PC-3 (cell line): ENCODE data around the gene TSPAN8. TPM values are rescaled to one million over a fixed set of nuclear protein-coding genes. Genes with fewer than 3 reads are reported as not detected.

Experiments used
- ATAC-seq: fragments of 200-7000 bp; cut with Tn5 transposase; 2 replicates; pipeline ENCODE4 v1.9.1; 2020; ENCODE audit warnings: mild to moderate bottlenecking, moderate library complexity
- BruUV-seq: library from RNA; stranded (reverse); fragments of 400-500 nt; replicated peaks from 2 replicates; lab custom pipeline; 2021; lab: Mats Ljungman, UMichigan
- CTCF ChIA-PET: fragments of 300-600 bp; sonication (Branson Sonifier 250); formaldehyde crosslinking; loops from one replicate; lab custom pipeline; 2022; ENCODE audit warnings: antibody characterized with exemption; lab: Charles Lee
- POLR2A ChIA-PET: fragments of 300-600 bp; sonication (Branson Sonifier 250); formaldehyde crosslinking; loops from one replicate; lab custom pipeline; 2022; ENCODE audit warnings: antibody characterized with exemption; ENCODE audit not compliant: unreplicated experiment; lab: Charles Lee
- DNase-seq: peaks from one replicate; pipeline ENCODE4 v3.0.0-alpha.2; 2015
- H2AFZ ChIP-seq: fragments of 300-600 bp; sonication (generic); 2 replicates; pipeline ENCODE4 v1.6.0; 2016; ENCODE audit warnings: antibody characterized with exemption, low read length
- H3F3A ChIP-seq: fragments of 300-600 bp; sonication (generic); one replicate; pipeline ENCODE4 v1.6.0; 2017; ENCODE audit warnings: antibody characterized with exemption, low read length, control low read depth, mild to moderate bottlenecking; ENCODE audit not compliant: unreplicated experiment
- H3K27ac ChIP-seq: fragments of 300-600 bp; sonication (generic); 2 replicates; pipeline ENCODE4 v1.5.1; 2016; ENCODE audit warnings: mild to moderate bottlenecking, low read length
- H3K27me3 ChIP-seq: fragments of 300-600 bp; sonication (generic); 2 replicates; pipeline ENCODE4 v1.6.1; 2016; ENCODE audit warnings: low read length, mixed read lengths
- H3K36me3 ChIP-seq: fragments of 300-600 bp; sonication (generic); 2 replicates; pipeline ENCODE4 v1.6.1; 2016; ENCODE audit warnings: low read depth, mixed run types, low read length, mixed read lengths
- H3K4me1 ChIP-seq: fragments of 300-600 bp; sonication (generic); 2 replicates; pipeline ENCODE4 v1.5.1; 2016; ENCODE audit warnings: low read length; ENCODE audit not compliant: insufficient read depth
- H3K4me2 ChIP-seq: fragments of 300-600 bp; sonication (generic); 2 replicates; pipeline ENCODE4 v1.6.0; 2016; ENCODE audit warnings: low read length
- H3K4me3 ChIP-seq: fragments of 300-600 bp; sonication (generic); 2 replicates; pipeline ENCODE4 v1.5.1; 2016; ENCODE audit warnings: mild to moderate bottlenecking, low read length, mixed read lengths
- H3K79me2 ChIP-seq: fragments of 300-600 bp; sonication (generic); 2 replicates; pipeline ENCODE4 v1.6.1; 2017; ENCODE audit warnings: low read length, mixed read lengths
- H3K9ac ChIP-seq: fragments of 300-600 bp; sonication (generic); 2 replicates; pipeline ENCODE4 v1.6.0; 2016; ENCODE audit warnings: mild to moderate bottlenecking, low read length
- H3K9me2 ChIP-seq: fragments of 300-600 bp; sonication (generic); replicated peaks from 2 replicates; pipeline ENCODE4 v1.6.1; 2016; ENCODE audit warnings: mixed run types, low read length, mixed read lengths
- H3K9me3 ChIP-seq: fragments of 300-600 bp; sonication (generic); 2 replicates; pipeline ENCODE4 v1.6.1; 2016; ENCODE audit warnings: low read length, mixed read lengths
- H4K20me1 ChIP-seq: fragments of 300-600 bp; sonication (generic); 2 replicates; pipeline ENCODE4 v1.6.1; 2016; ENCODE audit warnings: low read length, mixed read lengths
- EZH2 ChIP-seq: fragments of 300-600 bp; sonication (generic); IDR thresholded peaks from one replicate; pipeline ENCODE4 v1.6.1; 2017; ENCODE audit warnings: antibody characterized with exemption, mild to moderate bottlenecking, low read length; ENCODE audit not compliant: unreplicated experiment
- EZH2phosphoT487 ChIP-seq: fragments of 300-600 bp; sonication (generic); IDR thresholded peaks from 2 replicates; pipeline ENCODE4 v1.6.1; 2018; ENCODE audit warnings: mild to moderate bottlenecking, antibody characterized with exemption, low read length, borderline replicate concordance
- intact Hi-C: fragments of 100-400 bp; cut with micrococcal nuclease; formaldehyde crosslinking; loops from 2 replicates; pipeline ENCODE4 v1.9.0; 2023
- total RNA-seq: library from RNA; depleted of rRNA; stranded (reverse); fragments of >200 nt; gene quantifications from 2 replicates; pipeline ENCODE4 v1.2.3, GENCODE V29; 2014
- TF ChIP-seq, protein P1 (sequence below): fragments of 300-600 bp; sonication (generic); conservative IDR thresholded peaks from 2 replicates; pipeline ENCODE4 v1.5.1; 2017; ENCODE audit warnings: antibody characterized with exemption, low read depth, mild to moderate bottlenecking, low read length

Gene TSPAN8
- total RNA-seq, 1 experiment from 2014 or later = 1.3 TPM

DNA sequence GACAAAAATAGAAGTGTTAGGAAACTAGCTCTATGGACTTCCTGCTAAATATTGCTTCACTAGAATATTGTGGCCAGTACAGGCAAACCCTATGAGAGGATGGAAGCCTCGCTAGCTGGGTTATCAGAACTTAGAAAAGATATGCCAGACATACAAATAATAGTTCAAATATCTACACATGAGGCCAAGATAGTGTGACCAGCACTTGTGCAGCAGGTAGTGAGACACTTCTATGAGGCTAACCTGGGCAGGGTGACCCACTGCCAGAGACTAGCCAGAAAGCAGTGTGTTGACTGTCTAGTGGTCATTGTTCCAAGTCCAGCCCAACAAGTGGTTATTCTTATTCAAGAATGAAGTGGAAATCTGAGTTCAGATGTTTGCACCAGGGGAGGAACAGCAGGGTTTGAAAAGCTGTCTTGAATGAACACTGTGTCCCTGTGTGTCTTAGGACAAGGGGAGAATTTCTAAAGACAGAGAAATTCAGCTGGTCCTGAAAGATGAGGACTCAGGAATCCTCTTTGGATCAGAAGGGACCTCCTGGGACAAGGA lies 16.3 kb downstream of the TSPAN8 start:
- CTCF ChIA-PET = no interaction called here

DNA sequence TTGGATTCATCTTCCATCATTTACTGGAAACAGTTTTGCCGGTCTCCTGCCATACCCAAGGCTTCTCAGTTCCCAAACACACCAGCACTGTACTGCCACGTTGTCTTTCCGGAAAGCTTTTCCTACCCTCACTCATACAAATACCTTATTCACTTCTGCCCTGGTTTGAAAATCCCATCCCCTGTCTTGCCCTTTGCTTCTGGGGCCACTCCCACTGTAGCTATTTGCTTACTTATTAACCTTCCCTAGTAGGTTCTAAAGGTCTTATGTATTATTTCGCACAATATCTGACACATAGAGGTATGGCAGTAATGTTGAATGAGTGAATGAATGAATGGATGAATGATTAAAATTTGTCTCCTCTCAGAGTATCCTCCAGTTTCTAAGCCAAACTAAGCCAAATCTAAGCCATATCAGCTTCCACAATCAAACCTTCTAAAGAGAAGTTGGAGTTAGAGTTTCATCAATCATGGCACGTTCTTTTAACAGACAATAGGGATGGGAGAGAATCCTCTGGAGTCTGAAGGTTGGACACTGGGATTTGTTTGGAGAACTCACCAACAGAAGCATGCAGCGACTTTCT lies 18.6 kb downstream of the TSPAN8 start:
- DNase-seq (no peak), ATAC-seq (no peak)
- Histone ChIP-seq H3K36me3 (no peaks in the 10 kb centered on the region), H3K9me2 (no peaks in the 10 kb centered on the region), H3K4me1 (peaks cover 11% of the 10 kb centered on the region), H3K4me2 (no peak overlapping the region), H3K27ac (no peak overlapping the region), H4K20me1 (no peaks in the 10 kb centered on the region), H2AFZ (no peak overlapping the region), H3F3A (no peaks in the 10 kb centered on the region), H3K27me3 (no peaks in the 10 kb centered on the region), H3K4me3 (no peak overlapping the region), H3K9me3 (no peaks in the 10 kb centered on the region), H3K79me2 (no peaks in the 10 kb centered on the region), H3K9ac (no peak overlapping the region)
- CTCF ChIA-PET = no interaction called here
- intact Hi-C loops = no loop called here
- POLR2A ChIA-PET = interaction anchor here (0.5 kb wide), 1 partner anchor 395 kb away, joined by 4 read pairs; no protein-coding TSS in a partner anchor
- no peak for TF ChIP-seq EZH2
- no peak for TF ChIP-seq EZH2phosphoT487
- TF ChIP-seq, protein P1, sequence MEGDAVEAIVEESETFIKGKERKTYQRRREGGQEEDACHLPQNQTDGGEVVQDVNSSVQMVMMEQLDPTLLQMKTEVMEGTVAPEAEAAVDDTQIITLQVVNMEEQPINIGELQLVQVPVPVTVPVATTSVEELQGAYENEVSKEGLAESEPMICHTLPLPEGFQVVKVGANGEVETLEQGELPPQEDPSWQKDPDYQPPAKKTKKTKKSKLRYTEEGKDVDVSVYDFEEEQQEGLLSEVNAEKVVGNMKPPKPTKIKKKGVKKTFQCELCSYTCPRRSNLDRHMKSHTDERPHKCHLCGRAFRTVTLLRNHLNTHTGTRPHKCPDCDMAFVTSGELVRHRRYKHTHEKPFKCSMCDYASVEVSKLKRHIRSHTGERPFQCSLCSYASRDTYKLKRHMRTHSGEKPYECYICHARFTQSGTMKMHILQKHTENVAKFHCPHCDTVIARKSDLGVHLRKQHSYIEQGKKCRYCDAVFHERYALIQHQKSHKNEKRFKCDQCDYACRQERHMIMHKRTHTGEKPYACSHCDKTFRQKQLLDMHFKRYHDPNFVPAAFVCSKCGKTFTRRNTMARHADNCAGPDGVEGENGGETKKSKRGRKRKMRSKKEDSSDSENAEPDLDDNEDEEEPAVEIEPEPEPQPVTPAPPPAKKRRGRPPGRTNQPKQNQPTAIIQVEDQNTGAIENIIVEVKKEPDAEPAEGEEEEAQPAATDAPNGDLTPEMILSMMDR = no peak
- BruUV-seq = no TSS peak

More for the DNA sequence above, 16.3 kb downstream of the TSPAN8 start:
- no peaks in the 10 kb centered on the region for H3K79me2 ChIP-seq
- BruUV-seq = no TSS peak
- no peak overlapping the region for H3K9ac ChIP-seq
- no peaks in the 10 kb centered on the region for H3K9me3 ChIP-seq
- H3K4me1 ChIP-seq = no peaks in the 10 kb centered on the region
- no peak overlapping the region for H2AFZ ChIP-seq
- DNase-seq (no peak), ATAC-seq (no peak)
- intact Hi-C loops = no loop called here
- no peak overlapping the region for H3K27ac ChIP-seq
- no peaks in the 10 kb centered on the region for H4K20me1 ChIP-seq
- H3K4me2 ChIP-seq = no peak overlapping the region
- no peaks in the 10 kb centered on the region for H3K36me3 ChIP-seq
- no peaks in the 10 kb centered on the region for H3K27me3 ChIP-seq
- TF ChIP-seq EZH2phosphoT487 = no peak
- TF ChIP-seq, protein P1 = no peak
- no peak for TF ChIP-seq EZH2
- H3F3A ChIP-seq = no peaks in the 10 kb centered on the region
- no peak overlapping the region for H3K4me3 ChIP-seq
- POLR2A ChIA-PET = interaction anchor here (0.6 kb wide), 1 partner anchor 310 kb away, joined by 3 read pairs; no protein-coding TSS in a partner anchor
- no peaks in the 10 kb centered on the region for H3K9me2 ChIP-seq

DNA sequence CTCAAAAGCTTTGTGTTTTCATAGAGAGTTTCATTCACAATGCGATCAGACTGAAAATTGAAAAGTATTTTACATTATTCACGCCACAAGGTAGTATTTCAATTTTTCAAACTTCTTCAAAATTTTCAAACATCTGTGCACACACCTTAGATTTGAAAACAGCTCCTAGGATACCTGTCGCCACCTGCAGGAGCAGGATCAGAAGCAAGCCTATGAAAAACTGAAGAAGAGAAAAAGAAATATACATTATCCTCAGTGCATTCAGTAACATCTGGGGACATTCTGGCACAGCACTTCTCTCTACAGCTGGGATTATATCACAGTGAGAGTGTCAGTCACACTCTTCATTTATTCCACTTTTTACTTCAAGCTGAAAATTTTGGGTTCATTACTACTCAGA lies 19.8 kb downstream of the TSPAN8 start:
- ATAC-seq (no peak), DNase-seq (no peak)
- Histone ChIP-seq H3K9ac (no peak overlapping the region), H3K79me2 (no peaks in the 10 kb centered on the region), H4K20me1 (no peaks in the 10 kb centered on the region), H3F3A (no peaks in the 10 kb centered on the region), H2AFZ (no peak overlapping the region), H3K9me3 (no peaks in the 10 kb centered on the region), H3K4me3 (no peak overlapping the region), H3K4me1 (peaks cover 11% of the 10 kb centered on the region), H3K9me2 (no peaks in the 10 kb centered on the region), H3K27me3 (no peaks in the 10 kb centered on the region), H3K27ac (no peak overlapping the region), H3K4me2 (no peak overlapping the region), H3K36me3 (no peaks in the 10 kb centered on the region)
- TF ChIP-seq, protein P1 = peak; percentile 58
- no peak for TF ChIP-seq EZH2
- ChIA-PET CTCF (interaction anchor here (0.7 kb wide), 1 partner anchor 382 kb away, joined by 3 read pairs; no protein-coding TSS in a partner anchor), POLR2A (no interaction called here)
- intact Hi-C loops = no loop called here
- no TSS peak for BruUV-seq
